HUES64 (cell line): ENCODE results near the gene HAO1.

ENCODE experiments used
- H3K27ac ChIP-seq: 2 replicates; pipeline ENCODE4 v1.7.0; 2013; ENCODE audit warnings: low read depth, low read length, inconsistent platforms
- H3K27me3 ChIP-seq: 2 replicates; pipeline ENCODE4 v1.6.1; 2013; ENCODE audit warnings: mild to moderate bottlenecking, low read length; ENCODE audit not compliant: insufficient read depth
- H3K36me3 ChIP-seq: 2 replicates; pipeline ENCODE4 v1.6.1; 2013; ENCODE audit warnings: mild to moderate bottlenecking, low read length; ENCODE audit not compliant: insufficient read depth
- H3K4me1 ChIP-seq: 2 replicates; pipeline ENCODE4 v1.6.1; 2013; ENCODE audit warnings: mild to moderate bottlenecking, low read length, moderate library complexity; ENCODE audit not compliant: insufficient read depth
- H3K4me3 ChIP-seq: 2 replicates; pipeline ENCODE4 v1.5.1; 2013; ENCODE audit warnings: mild to moderate bottlenecking, low read length, moderate library complexity
- H3K9ac ChIP-seq: 2 replicates; pipeline ENCODE4 v1.6.1; 2013; ENCODE audit warnings: mild to moderate bottlenecking, low read depth, low read length
- H3K9me3 ChIP-seq: 2 replicates; pipeline ENCODE4 v1.6.1; 2013; ENCODE audit warnings: low read depth, low read length; ENCODE audit not compliant: insufficient read depth
- WGBS: fragments of 150-250, 120-280 bp; methylation state at CpG from one replicate; pipeline ENCODE4 v1.1.7; 2013; ENCODE audit warnings: missing lambda C conversion rate; 5-methylcytosine and 5-hydroxymethylcytosine counted together

Gene HAO1

GRCh38 chr20:7893014-7893730 is 47.1 kb downstream of the HAO1 start:
- no peak overlapping the region for H3K9ac ChIP-seq
- H3K27me3 ChIP-seq, result no peaks in the 10 kb centered on the region
- 93% methylated on average over 7 of the region's 7 CpGs for WGBS
- H3K36me3 ChIP-seq, result no peaks in the 10 kb centered on the region
- no peaks in the 10 kb centered on the region for H3K4me1 ChIP-seq
- H3K4me3 ChIP-seq, result no peak overlapping the region
- H3K9me3 ChIP-seq, result no peaks in the 10 kb centered on the region
- H3K27ac ChIP-seq, result no peak overlapping the region

GRCh38 chr20:7891705-7892104 is 48.6 kb downstream of the HAO1 start:
- Histone ChIP-seq H3K36me3 (no peaks in the 10 kb centered on the region), H3K27ac (no peak overlapping the region), H3K4me3 (no peak overlapping the region), H3K9ac (no peak overlapping the region), H3K4me1 (no peaks in the 10 kb centered on the region), H3K9me3 (no peaks in the 10 kb centered on the region), H3K27me3 (no peaks in the 10 kb centered on the region)
- WGBS, result 95% methylated on average over 5 of the region's 5 CpGs

GRCh38 chr20:7889736-7890135 is 50.5 kb downstream of the HAO1 start:
- 99% methylated on average over 3 of the region's 3 CpGs for WGBS
- H3K4me1 ChIP-seq, result no peaks in the 10 kb centered on the region
- H3K27ac ChIP-seq, result no peak overlapping the region
- H3K27me3 ChIP-seq, result no peaks in the 10 kb centered on the region
- H3K9ac ChIP-seq, result no peak overlapping the region
- no peak overlapping the region for H3K4me3 ChIP-seq
- H3K9me3 ChIP-seq, result no peaks in the 10 kb centered on the region
- no peaks in the 10 kb centered on the region for H3K36me3 ChIP-seq

DNA sequence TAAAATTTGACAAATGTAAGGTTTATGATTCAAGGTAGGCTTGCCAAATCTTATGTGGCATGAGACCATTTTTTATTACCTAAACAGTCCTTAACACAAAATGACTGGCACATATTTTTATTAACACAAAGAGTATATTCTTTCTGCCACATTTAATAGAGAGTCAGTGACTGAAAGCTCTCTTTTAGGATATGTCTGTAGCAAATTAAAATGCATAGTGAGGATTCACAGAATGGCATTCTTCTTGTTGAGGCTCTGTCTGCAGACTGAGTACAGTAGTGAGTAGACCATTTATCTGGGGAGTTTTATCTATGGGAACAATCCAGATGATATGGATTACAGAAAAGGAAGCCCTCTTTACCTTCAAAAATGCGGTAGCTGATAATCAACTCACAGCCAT is 56.5 kb downstream of the HAO1 start:
- Histone ChIP-seq H3K4me1 (no peaks in the 10 kb centered on the region), H3K9ac (no peak overlapping the region), H3K27ac (no peak overlapping the region), H3K27me3 (no peaks in the 10 kb centered on the region), H3K36me3 (no peaks in the 10 kb centered on the region), H3K9me3 (no peaks in the 10 kb centered on the region), H3K4me3 (no peak overlapping the region)
- no CpG with 5 or more reads among the region's 1 CpG for WGBS

- Histone ChIP-seq H3K4me3 (no peak overlapping the region), H3K9ac (no peak overlapping the region), H3K27me3 (no peaks in the 10 kb centered on the region), H3K9me3 (no peaks in the 10 kb centered on the region), H3K4me1 (no peaks in the 10 kb centered on the region), H3K27ac (no peak overlapping the region), H3K36me3 (no peaks in the 10 kb centered on the region)
- WGBS, result 99% methylated on average over 3 of the region's 4 CpGs
Measured at GRCh38 chr20:7883309-7883708, 56.9 kb downstream of the HAO1 start.

- no peak overlapping the region for H3K4me3 ChIP-seq
- 89% methylated on average over 4 of the region's 4 CpGs for WGBS
Measured at GRCh38 chr20:7882076-7882475, 58.2 kb downstream of the HAO1 start.

DNA sequence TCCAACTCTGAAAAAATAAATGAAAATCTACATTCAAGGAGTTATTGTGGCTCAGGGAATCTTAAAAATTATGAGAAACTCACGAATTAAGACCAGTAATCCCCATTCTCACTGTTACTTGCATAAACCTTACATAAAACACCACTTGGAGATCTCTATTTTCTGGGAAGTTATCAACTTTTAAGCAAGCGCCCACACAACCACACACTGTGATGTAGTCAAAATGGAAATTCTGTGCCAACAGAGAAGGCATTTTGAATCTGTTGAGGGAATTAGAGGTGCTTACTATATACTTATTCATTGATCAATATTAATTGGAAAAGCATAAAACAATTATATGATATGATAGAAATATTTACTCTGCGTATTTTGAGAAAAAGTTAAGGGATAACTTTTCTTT is 58.7 kb downstream of the HAO1 start:
- Histone ChIP-seq H3K4me3 (no peak overlapping the region), H3K27me3 (no peaks in the 10 kb centered on the region), H3K36me3 (no peaks in the 10 kb centered on the region), H3K27ac (no peak overlapping the region), H3K4me1 (no peaks in the 10 kb centered on the region), H3K9me3 (no peaks in the 10 kb centered on the region), H3K9ac (no peak overlapping the region)
- WGBS, result 95% methylated on average over 1 of the region's 3 CpGs

More at GRCh38 chr20:7882076-7882475, 58.2 kb downstream of the HAO1 start:
- H3K27ac ChIP-seq, result no peak overlapping the region
- no peaks in the 10 kb centered on the region for H3K9me3 ChIP-seq
- no peak overlapping the region for H3K9ac ChIP-seq
- H3K27me3 ChIP-seq, result no peaks in the 10 kb centered on the region
- no peaks in the 10 kb centered on the region for H3K36me3 ChIP-seq
- H3K4me1 ChIP-seq, result no peaks in the 10 kb centered on the region

- Histone ChIP-seq H3K4me1 (no peaks in the 10 kb centered on the region), H3K27ac (no peak overlapping the region), H3K4me3 (no peak overlapping the region), H3K27me3 (no peaks in the 10 kb centered on the region), H3K9ac (no peak overlapping the region), H3K9me3 (no peaks in the 10 kb centered on the region), H3K36me3 (no peaks in the 10 kb centered on the region)
- WGBS, result 80% methylated on average over 5 of the region's 5 CpGs
Measured at GRCh38 chr20:7879883-7880282, 60.4 kb downstream of the HAO1 start.

GRCh38 chr20:7868108-7868507 is 72.2 kb downstream of the HAO1 start:
- WGBS, result 93% methylated on average over 2 of the region's 2 CpGs
- Histone ChIP-seq H3K4me3 (no peak overlapping the region), H3K9me3 (no peaks in the 10 kb centered on the region), H3K27me3 (no peaks in the 10 kb centered on the region), H3K36me3 (no peaks in the 10 kb centered on the region), H3K27ac (no peak overlapping the region), H3K4me1 (no peaks in the 10 kb centered on the region), H3K9ac (no peak overlapping the region)

- WGBS, result 91% methylated on average over 11 of the region's 11 CpGs
- Histone ChIP-seq H3K27ac (no peak overlapping the region), H3K9me3 (no peaks in the 10 kb centered on the region), H3K4me1 (no peaks in the 10 kb centered on the region), H3K27me3 (no peaks in the 10 kb centered on the region), H3K9ac (no peak overlapping the region), H3K36me3 (no peaks in the 10 kb centered on the region), H3K4me3 (no peak overlapping the region)
Measured at GRCh38 chr20:7866285-7866684, 74.0 kb downstream of the HAO1 start.

DNA sequence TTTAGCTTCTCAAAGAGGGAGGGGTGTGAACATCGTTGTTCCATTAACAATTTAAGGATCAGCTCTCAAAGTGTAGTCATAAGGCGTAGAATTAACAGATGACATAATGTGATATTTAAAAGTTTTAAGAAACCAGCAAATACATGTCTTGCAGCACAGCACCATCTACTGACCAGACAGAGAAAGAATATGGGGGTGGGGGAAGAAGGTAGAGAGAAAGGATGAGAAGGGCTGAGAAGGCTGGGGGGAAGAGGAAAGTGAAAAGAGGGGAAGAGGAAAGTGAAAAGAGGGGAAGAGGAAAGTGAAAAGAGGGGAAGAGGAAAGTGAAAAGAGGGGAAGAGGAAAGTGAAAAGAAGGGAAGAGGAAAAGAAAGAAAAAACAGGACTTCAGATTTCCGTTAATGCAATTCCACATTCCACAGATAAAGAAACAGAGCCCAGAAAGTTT is 80.9 kb downstream of the HAO1 start:
- H3K27ac ChIP-seq, result no peak overlapping the region
- no peaks in the 10 kb centered on the region for H3K27me3 ChIP-seq
- peaks cover 7% of the 10 kb centered on the region for H3K4me1 ChIP-seq
- no peaks in the 10 kb centered on the region for H3K9me3 ChIP-seq
- H3K36me3 ChIP-seq, result no peaks in the 10 kb centered on the region
- no peak overlapping the region for H3K9ac ChIP-seq
- H3K4me3 ChIP-seq, result no peak overlapping the region
- WGBS, result 6% methylated on average over 1 of the region's 3 CpGs

DNA sequence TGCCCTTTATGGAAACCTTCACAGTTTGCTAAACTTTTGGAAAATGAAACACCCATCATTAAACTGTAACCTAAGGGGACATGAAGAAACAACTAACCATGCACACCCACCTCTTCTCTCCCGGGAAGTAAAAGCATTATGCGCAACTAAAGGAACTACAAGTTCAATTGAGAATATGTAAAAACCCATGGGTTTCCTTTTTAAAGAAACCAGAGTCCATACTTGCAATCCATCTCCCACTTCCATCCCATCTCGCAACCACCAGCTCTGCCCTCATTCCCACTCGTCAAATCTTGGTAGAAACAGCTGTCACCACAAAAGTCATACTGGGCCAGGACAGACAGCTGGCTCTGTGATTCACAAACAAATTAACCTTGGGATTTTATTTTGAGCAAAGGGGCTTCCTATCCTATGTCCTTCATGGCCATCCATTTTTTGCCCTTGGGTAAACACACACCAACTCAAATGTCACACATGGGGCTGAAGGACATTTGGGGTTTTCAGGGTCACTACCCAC is 81.5 kb downstream of the HAO1 start:
- Histone ChIP-seq H3K9ac (no peak overlapping the region), H3K4me3 (no peak overlapping the region), H3K36me3 (no peaks in the 10 kb centered on the region), H3K4me1 (peaks cover 7% of the 10 kb centered on the region), H3K9me3 (no peaks in the 10 kb centered on the region), H3K27me3 (no peaks in the 10 kb centered on the region), H3K27ac (no peak overlapping the region)
- 54% methylated on average over 4 of the region's 4 CpGs for WGBS
